HepG2 (cell line): Measurements from ENCODE around the gene PIK3CD. TPM values are rescaled to one million over a fixed set of nuclear protein-coding genes. Genes with fewer than 3 reads are reported as not detected.

ENCODE experiments used
- ATAC-seq: fragments of 200-7000 bp; cut with Tn5 transposase; 3 replicates; pipeline ENCODE4 v1.9.1; 2020; ENCODE audit warnings: mild to moderate bottlenecking, moderate library complexity
- BruUV-seq: library from RNA; stranded (reverse); fragments of 400-500 nt; replicated peaks from 2 replicates; lab custom pipeline; 2021; lab: Mats Ljungman, UMichigan
- CTCF ChIA-PET: fragments of 300-600 bp; formaldehyde crosslinking; extraction: SDS; loops from one replicate; lab custom pipeline; 2021; ENCODE audit warnings: low total read pairs, inconsistent platforms, low intra/inter-chr PET ratio; lab: Yijun Ruan, JAX
- POLR2A ChIA-PET: fragments of 350-600 bp; sonication (Branson Sonifier 250); formaldehyde crosslinking; loops from one replicate; lab custom pipeline; 2020; ENCODE audit warnings: antibody characterized with exemption, inconsistent platforms; lab: Yijun Ruan, JAX
- DNase-seq: peaks from one replicate; pipeline ENCODE4 v3.0.0-alpha.2; 2015; ENCODE audit warnings: low spot score
- FAIRE-seq: peaks from 3 replicates; lab custom pipeline; 2011; peaks lifted over from hg19 to GRCh38; lab: Jason Lieb, UNC
- H2AFZ ChIP-seq: one replicate; pipeline ENCODE4 v1.6.1; 2011; ENCODE audit warnings: low read length, inconsistent platforms
- H3K27ac ChIP-seq: fragments of 300-600 bp; 3 replicates; pipeline ENCODE4 v1.8.0; 2011; ENCODE audit warnings: mixed run types, mild to moderate bottlenecking, mixed read lengths, low read length, inconsistent platforms; ENCODE audit not compliant: insufficient read depth; ENCODE audit errors: extremely low read length
- H3K27me3 ChIP-seq, 2 experiments: fragments of 200-600 bp in 1 of 2; 2 replicates in 1 of 2; 3 replicates in 1 of 2; pipeline versions ENCODE4 v1.6.0 to v1.8.0; 2011; ENCODE audit warnings: low read length in 2 of 2, mild to moderate bottlenecking in 2 of 2, moderate library complexity in 2 of 2, inconsistent platforms in 1 of 2; ENCODE audit not compliant: insufficient read depth in 2 of 2, control insufficient read depth in 1 of 2
- H3K36me3 ChIP-seq, 2 experiments: fragments of 200-600 bp in 1 of 2; replicated peaks in 1 of 2; 2 replicates in 1 of 2; 3 replicates in 1 of 2; pipeline versions ENCODE4 v1.5.1 to v1.8.0; 2011; ENCODE audit warnings: low read length in 2 of 2, inconsistent platforms in 1 of 2; ENCODE audit not compliant: insufficient read depth in 2 of 2, control insufficient read depth in 1 of 2
- H3K4me1 ChIP-seq: 2 replicates; pipeline ENCODE4 v1.5.1; 2012; ENCODE audit warnings: low read length, inconsistent platforms; ENCODE audit not compliant: insufficient read depth
- H3K4me2 ChIP-seq: 2 replicates; pipeline ENCODE4 v1.6.0; 2011; ENCODE audit warnings: low read depth, low read length, inconsistent platforms
- H3K4me3 ChIP-seq, 3 experiments: fragments of 200-600 bp in 1 of 3; sonication (generic), shearing (Covaris generic) in 1 of 3; replicated peaks in 1 of 3; 2 replicates each; pipeline ENCODE4 v1.5.1; 2011 to 2016; ENCODE audit warnings: low read length in 3 of 3, inconsistent platforms in 2 of 3, low read depth in 2 of 3, mild to moderate bottlenecking in 2 of 3, control low read depth in 1 of 3, mixed read lengths in 1 of 3; ENCODE audit not compliant: insufficient read depth in 1 of 3
- H3K79me2 ChIP-seq: one replicate; pipeline ENCODE4 v1.6.1; 2011; ENCODE audit warnings: low read length, inconsistent platforms; ENCODE audit not compliant: insufficient read depth
- H3K9ac ChIP-seq: 2 replicates; pipeline ENCODE4 v1.6.0; 2011; ENCODE audit warnings: mild to moderate bottlenecking, low read depth, low read length, inconsistent platforms; ENCODE audit not compliant: insufficient read depth
- H3K9me3 ChIP-seq: 2 replicates; pipeline ENCODE4 v1.5.1; 2012; ENCODE audit warnings: mild to moderate bottlenecking, low read length
- H4K20me1 ChIP-seq: 2 replicates; pipeline ENCODE4 v1.6.0; 2011; ENCODE audit warnings: inconsistent platforms, mild to moderate bottlenecking, low read length, moderate library complexity; ENCODE audit not compliant: insufficient read depth
- AGO2 ChIP-seq: fragments of 200-400 bp; formaldehyde crosslinking; optimal IDR thresholded peaks from 2 replicates; pipeline ENCODE3; 2017; ENCODE audit warnings: mild to moderate bottlenecking, low read depth, low read length, moderate library complexity
- CHCHD3 ChIP-seq: sonication (generic); formaldehyde crosslinking; IDR thresholded peaks from 2 replicates; pipeline ENCODE4 v1.8.0; 2022; ENCODE audit warnings: mild to moderate bottlenecking, missing genetic modification reagents, moderate library complexity
- RBFOX2 ChIP-seq: fragments of 200-400 bp; formaldehyde crosslinking; IDR thresholded peaks from 2 replicates; pipeline ENCODE4 v1.6.1; 2017; ENCODE audit warnings: low read depth, mild to moderate bottlenecking, low read length
- ZNF510 ChIP-seq: sonication (generic); formaldehyde crosslinking; IDR thresholded peaks from 2 replicates; pipeline ENCODE4 v1.4.0; 2020; ENCODE audit warnings: low read depth, mild to moderate bottlenecking, missing genetic modification reagents
- WGBS: methylation state at CpG from one replicate; pipeline ENCODE4 v1.1.6; 2017; ENCODE audit warnings: low lambda C conversion rate; 5-methylcytosine and 5-hydroxymethylcytosine counted together
- in situ Hi-C: cut with HindIII; loops from 2 replicates; pipeline ENCODE4 v1.10.0; 2017; ENCODE audit warnings: low pct_unique_long_range_greater_than_20kb; ENCODE audit not compliant: extremely low pct_ligation_motif_present
- intact Hi-C: fragments of 100-400 bp; cut with micrococcal nuclease; formaldehyde crosslinking; loops from one replicate; pipeline ENCODE4 v1.10.0; 2022; ENCODE audit not compliant: unreplicated experiment
- polyA plus RNA-seq, 8 experiments: library from polyadenylated mRNA; depleted of rRNA in 3 of 8; stranded (reverse) in 7 of 8; unstranded in 1 of 8; fragments of >200 nt; fragmentation: Illumina TruSeq in 4 of 8; extraction: Trizol in 4 of 8; gene quantifications; 2 replicates each; pipeline versions ENCODE4 v1.2.1 to v1.2.3, GENCODE V29; 2011 to 2016; ENCODE audit warnings: low read depth in 4 of 8, missing spikeins in 1 of 8, mixed read lengths in 1 of 8; ENCODE audit not compliant: insufficient read depth in 1 of 8
- total RNA-seq, 5 experiments: library from RNA; depleted of rRNA; stranded (reverse); fragments of >200 nt; fragmentation: Illumina TruSeq; extraction: Trizol; gene quantifications; 2 replicates each; pipeline ENCODE4 v1.2.3, GENCODE V29; 2016; ENCODE audit warnings: low read depth in 1 of 5
- TF ChIP-seq, protein P1 (sequence below): sonication (generic); formaldehyde crosslinking; IDR thresholded peaks from 2 replicates; pipeline ENCODE4 v1.4.0; 2020; ENCODE audit warnings: mild to moderate bottlenecking, missing genetic modification reagents

PIK3CD gene
- total and polyA plus RNA-seq, 2 of the 13 experiments (the other 11 are each of a cell fraction or from before 2014, with no cell fraction given), result 7.1 to 10.0 TPM

DNA sequence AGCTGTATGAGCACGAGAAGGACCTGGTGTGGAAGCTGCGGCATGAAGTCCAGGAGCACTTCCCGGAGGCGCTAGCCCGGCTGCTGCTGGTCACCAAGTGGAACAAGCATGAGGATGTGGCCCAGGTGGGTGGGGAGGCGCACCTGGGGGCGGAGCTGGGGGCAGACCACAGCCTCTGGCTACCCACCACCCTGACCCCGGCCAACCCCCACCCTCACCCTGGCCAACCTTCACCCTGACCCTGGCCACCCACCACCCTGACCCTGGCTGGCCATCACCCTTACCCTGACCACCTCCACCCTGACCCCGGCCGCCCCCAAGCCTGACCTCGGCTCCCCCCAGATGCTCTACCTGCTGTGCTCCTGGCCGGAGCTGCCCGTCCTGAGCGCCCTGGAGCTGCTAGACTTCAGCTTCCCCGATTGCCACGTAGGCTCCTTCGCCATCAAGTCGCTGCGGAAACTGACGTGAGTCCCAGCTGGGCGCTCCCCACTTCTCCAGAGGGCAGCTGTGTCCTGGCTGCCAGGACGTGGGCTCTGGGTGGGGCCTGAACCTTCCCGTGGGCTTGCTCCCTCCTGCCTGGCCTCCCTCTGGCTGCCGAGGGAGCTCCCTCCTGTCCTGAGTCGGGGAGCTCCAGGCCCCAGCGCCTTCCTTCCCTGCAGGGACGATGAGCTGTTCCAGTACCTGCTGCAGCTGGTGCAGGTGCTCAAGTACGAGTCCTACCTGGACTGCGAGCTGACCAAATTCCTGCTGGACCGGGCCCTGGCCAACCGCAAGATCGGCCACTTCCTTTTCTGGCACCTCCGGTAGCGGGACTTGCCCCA lies 69.5 kb downstream of the PIK3CD start:
- FAIRE-seq, result no peak
- DNase-seq, result no peak
- peaks cover 29 to 37% of the 10 kb centered on the region in 2 experiments for H3K36me3 ChIP-seq
- peaks cover 34% of the 10 kb centered on the region for H3K4me1 ChIP-seq
- in situ Hi-C loops, result no loop called here
- intact Hi-C loops, result no loop called here
- no peak overlapping the region for H3K4me2 ChIP-seq
- H4K20me1 ChIP-seq, result no peaks in the 10 kb centered on the region
- no peak for ATAC-seq
- H3K4me3 ChIP-seq, result no peak overlapping the region
- ChIA-PET POLR2A (no interaction called here), CTCF (no interaction called here)
- no TSS peak for BruUV-seq
- whole genome bisulfite sequencing, result 99% methylated on average over 17 of the region's 34 CpGs
- no peak overlapping the region for H2AFZ ChIP-seq
- H3K9me3 ChIP-seq, result peaks cover 12% of the 10 kb centered on the region; the same call in 1 of the 2 replicates
- TF ChIP-seq AGO2 (peak; percentile 7), CHCHD3 (CRISPR knock-in tag) (0 out of 2 replicates have a peak, but pooled peaks have one; percentile 22), ZNF510 (CRISPR knock-in tag) (no peak), RBFOX2 (0 out of 2 replicates have a peak, but pooled peaks have one; percentile 21)
- TF ChIP-seq, all 625 proteins: peak for 3
- Histone ChIP-seq H3K79me2 (peaks cover 16% of the 10 kb centered on the region), H3K9ac (no peak overlapping the region), H3K27ac (no peak overlapping the region), H3K27me3 (no peaks in the 10 kb centered on the region)

DNA sequence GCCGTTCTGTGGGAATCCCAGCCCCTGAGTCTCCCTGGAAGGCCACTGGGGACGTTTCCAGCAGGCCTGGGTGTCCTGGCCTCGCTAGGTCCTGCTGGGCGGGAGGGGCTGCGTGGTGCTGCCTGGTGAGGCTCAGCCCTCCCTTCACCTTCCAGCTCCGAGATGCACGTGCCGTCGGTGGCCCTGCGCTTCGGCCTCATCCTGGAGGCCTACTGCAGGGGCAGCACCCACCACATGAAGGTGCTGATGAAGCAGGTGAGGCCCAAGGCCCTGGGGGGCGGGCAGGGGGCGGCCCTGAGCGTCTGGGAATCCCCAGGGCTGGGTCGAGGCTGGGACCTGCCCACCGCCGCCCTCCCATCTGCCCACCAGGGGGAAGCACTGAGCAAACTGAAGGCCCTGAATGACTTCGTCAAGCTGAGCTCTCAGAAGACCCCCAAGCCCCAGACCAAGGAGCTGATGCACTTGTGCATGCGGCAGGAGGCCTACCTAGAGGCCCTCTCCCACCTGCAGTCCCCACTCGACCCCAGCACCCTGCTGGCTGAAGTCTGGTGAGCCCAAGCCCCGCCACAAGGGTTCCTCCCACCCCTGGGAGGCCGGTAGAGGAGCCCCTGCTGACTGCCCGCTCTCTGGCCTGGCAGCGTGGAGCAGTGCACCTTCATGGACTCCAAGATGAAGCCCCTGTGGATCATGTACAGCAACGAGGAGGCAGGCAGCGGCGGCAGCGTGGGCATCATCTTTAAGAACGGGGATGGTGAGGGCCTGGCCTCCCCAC lies 70.3 kb downstream of the PIK3CD start:
- FAIRE-seq (no peak), DNase-seq (peak; percentile 30), ATAC-seq (peak; percentile 4; the same call in 1 of the 3 replicates)
- Histone ChIP-seq H3K27me3 (no peaks in the 10 kb centered on the region), H3K36me3 (peaks cover 33 to 41% of the 10 kb centered on the region in 2 experiments), H3K9ac (no peak overlapping the region), H3K27ac (no peak overlapping the region), H2AFZ (no peak overlapping the region), H4K20me1 (no peaks in the 10 kb centered on the region), H3K4me2 (no peak overlapping the region), H3K4me1 (peaks cover 26% of the 10 kb centered on the region), H3K79me2 (peaks cover 9% of the 10 kb centered on the region), H3K4me3 (no peak overlapping the region), H3K9me3 (peaks cover 12% of the 10 kb centered on the region; the same call in 1 of the 2 replicates)
- CTCF ChIA-PET, result interaction anchor here (1.1 kb wide), 1 partner anchor 95 kb away, joined by 5 read pairs; no protein-coding TSS in a partner anchor
- POLR2A ChIA-PET, result no interaction called here
- no TSS peak for BruUV-seq
- 88% methylated on average over 11 of the region's 29 CpGs for WGBS
- in situ Hi-C loops, result no loop called here
- intact Hi-C loops, result no loop called here
- TF ChIP-seq, protein P1, sequence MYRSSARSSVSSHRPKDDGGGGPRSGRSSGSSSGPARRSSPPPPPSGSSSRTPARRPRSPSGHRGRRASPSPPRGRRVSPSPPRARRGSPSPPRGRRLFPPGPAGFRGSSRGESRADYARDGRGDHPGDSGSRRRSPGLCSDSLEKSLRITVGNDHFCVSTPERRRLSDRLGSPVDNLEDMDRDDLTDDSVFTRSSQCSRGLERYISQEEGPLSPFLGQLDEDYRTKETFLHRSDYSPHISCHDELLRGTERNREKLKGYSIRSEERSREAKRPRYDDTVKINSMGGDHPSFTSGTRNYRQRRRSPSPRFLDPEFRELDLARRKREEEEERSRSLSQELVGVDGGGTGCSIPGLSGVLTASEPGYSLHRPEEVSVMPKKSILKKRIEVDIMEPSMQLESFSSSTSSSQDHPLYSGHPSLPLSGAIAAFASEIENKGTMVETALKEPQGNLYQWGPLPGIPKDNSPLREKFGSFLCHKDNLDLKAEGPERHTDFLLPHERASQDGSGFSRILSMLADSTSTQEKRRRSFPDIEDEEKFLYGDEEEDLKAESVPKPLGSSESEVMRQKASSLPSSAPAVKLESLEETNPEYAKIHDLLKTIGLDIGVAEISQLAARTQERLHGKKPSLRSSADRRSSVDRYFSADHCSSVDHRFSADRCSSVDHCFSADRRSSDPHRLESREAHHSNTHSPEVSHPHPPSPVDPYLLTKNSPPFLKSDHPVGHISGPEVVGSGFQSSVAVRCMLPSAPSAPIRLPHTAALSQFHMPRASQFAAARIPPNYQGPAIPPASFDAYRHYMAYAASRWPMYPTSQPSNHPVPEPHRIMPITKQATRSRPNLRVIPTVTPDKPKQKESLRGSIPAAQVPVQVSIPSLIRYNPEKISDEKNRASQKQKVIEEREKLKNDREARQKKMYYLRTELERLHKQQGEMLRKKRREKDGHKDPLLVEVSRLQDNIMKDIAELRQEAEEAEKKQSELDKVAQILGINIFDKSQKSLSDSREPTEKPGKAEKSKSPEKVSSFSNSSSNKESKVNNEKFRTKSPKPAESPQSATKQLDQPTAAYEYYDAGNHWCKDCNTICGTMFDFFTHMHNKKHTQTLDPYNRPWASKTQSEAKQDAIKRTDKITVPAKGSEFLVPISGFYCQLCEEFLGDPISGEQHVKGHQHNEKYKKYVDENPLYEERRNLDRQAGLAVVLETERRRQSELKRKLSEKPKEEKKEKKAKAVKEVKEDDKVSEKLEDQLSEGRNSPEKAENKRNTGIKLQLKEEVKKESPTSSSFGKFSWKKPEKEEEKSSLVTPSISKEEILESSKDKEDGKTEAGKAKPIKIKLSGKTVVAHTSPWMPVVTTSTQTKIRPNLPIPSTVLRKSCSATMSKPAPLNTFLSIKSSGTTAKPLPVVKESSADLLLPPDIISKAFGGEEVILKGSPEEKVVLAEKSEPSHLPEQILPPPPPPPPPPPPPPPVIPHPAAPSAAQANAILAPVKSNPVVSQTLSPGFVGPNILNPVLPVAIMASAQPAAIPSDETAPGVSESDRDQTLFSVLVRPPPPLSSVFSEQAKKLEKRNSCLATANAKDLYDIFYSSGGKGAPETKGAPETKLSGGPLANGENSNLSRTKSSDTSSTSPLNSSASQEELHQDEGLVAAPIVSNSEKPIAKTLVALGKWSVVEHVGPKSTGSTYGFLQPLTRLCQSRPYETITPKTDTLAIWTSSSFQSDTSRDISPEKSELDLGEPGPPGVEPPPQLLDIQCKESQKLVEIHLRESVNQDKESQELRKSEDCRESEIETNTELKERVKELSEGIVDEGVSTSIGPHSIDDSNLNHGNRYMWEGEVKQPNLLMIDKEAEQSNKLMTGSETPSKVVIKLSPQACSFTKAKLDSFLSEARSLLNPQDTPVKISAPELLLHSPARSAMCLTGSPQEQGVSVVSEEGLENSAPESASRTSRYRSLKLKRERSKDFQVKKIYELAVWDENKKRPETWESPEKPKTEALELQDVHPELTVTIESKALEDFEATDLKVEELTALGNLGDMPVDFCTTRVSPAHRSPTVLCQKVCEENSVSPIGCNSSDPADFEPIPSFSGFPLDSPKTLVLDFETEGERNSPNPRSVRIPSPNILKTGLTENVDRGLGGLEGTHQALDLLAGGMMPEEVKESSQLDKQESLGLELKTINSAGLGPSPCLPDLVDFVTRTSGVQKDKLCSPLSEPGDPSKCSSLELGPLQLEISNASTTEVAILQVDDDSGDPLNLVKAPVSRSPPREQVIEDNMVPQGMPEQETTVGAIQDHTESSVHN (CRISPR knock-in tag), result no peak
